GM10847 (cell line): ENCODE measurements around the gene ADCY5.

Experiments used
- POLR2A ChIP-seq: IDR thresholded peaks from 2 replicates; pipeline ENCODE4 v1.6.1; 2011; ENCODE audit not compliant: insufficient read length; ENCODE audit errors: extremely low read depth

The ADCY5 gene

GRCh38 chr3:123376451-123377242 is 72.2 kb downstream of the ADCY5 start:
- TF ChIP-seq POLR2A, result no peak

DNA sequence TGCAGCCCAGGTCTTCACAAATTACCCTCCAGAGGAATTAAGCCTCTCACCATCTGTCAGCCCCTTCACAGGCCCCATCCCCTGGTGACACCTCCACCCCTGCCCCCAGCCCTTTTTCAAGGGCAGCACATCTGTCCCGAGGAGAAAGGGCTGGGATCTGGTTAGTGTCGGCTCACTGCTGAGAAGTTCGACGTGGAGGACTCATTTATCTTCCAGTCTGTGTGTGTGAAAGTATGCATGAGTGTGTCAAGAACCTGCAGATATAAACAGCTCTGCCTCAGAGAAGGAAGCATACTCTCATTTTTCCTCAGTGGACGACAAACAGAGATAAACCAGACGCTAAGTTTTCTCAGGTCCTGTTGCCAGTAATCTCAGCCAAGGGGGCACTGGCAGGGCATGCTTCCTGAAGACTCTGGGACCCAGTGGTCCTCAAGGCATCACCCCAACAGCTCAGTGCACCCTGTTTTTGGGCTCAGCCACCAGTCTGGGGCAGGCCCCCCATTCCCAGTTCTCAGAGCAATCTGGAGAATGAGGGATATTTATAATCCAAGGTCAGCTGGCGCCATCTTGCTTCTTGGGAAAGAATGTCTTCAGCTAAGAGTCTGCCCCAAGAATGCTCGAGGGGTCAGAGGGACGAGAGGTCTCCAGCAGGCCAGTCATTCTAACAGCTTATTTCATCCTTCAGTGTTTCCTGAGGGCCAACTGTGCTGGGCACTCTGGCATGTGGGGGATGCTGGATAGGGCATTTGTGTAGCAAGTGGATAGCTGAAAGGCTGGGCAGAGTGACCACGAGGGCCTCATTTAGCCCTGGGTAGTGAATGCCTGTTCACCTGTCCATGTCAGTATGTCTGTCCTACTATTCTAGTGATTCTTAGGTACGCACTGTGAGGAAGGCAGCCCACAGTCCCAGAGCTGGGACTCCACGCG is 73.6 kb downstream of the ADCY5 start:
- TF ChIP-seq POLR2A, result no peak

DNA sequence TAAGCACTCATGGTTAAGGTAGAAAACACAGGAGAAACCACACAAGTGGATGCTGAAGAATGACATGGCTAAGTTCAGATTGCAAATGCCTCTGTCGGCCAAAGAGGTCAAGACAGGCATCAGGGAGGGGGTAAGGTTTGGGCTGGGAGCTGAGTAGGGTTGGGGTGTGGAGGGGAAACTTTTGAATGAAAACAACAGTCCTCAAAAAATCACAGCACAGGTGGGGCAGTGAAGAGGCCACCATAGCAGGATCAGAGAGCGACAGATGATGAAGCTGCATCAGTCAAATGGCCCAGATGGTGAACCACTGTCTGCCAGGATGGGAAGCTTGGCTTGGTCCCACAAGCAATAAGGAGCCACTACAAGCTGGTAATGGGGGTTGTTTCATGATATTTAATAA is 74.9 kb downstream of the ADCY5 start:
- TF ChIP-seq POLR2A, result no peak

- TF ChIP-seq POLR2A, result no peak
Observed at GRCh38 chr3:123373474-123373987, 75.4 kb downstream of the ADCY5 start.

DNA sequence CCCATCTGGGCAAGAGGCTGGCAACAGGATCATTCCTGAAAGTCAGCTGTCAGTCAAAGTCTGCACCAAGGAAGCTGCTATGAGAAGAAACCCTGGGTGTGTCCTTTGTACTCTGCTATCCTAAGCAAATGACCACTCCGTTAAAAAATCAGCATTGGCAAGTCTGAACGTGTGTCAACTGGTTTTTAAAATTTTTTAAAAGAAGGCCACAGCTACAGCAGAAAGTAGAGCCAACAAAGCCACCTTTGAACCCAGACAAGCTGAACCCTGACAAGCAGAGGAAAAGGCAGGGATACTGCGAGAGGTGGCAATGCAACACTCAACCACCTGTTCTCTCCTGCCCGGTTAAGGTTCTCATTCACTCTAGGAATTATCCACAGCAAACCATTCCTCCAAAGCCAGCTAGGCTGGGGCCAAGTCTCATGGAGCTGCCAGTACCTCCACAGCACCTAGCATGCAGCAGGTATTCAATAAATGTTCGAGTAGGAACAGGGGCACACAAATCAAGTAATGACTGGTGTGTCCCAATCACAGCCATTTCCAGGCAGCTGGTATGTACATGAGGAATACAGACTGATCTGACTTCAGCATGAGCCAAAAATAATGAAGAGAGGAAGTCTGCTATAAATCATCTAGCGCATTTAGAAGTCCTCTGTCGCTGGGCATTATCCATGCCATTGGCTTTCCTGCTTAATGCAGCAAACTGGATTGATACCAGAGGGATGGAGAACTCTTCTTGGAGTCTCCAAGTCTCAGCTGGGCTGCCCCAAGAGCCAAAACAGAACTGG is 76.0 kb downstream of the ADCY5 start:
- no peak for TF ChIP-seq POLR2A

DNA sequence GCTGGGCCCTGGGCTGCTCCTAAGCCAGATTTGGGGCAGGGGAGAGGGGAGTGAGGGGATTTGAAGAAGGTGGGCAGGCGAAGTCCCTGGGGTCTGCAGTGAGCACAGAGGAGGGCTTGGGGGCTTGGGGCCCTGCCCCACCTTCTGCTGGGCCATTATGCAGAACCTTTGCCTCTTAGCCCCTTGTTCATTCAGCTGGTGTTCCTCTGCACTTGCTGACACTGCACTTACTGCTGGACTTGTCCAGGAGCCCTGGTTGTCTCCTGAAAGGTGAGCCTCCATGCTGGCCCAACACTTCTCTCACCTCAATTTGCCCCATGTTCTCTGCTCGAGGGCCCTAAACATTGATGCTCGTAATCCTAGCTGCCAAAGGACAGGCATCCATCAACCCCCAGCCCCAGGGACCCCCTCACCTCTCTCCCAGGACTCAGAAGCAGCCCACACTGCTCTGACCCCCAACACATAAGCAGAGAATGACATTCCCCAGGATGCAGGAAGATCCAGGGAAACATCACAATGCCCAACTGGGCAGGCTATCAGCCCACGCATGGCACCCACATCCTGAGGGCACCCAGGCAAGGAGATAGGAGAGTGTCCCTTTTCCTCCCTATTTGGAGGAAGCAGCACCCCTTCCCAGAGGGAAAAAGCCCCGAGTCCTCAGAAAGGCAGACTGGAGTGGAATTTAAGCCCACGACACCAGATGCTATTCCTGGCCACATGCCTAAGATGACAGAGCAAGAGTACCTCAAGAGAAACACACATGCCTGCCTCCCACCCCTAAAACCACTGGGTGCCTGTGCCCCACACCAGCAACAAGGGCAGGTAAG is 76.8 kb downstream of the ADCY5 start:
- no peak for TF ChIP-seq POLR2A

DNA sequence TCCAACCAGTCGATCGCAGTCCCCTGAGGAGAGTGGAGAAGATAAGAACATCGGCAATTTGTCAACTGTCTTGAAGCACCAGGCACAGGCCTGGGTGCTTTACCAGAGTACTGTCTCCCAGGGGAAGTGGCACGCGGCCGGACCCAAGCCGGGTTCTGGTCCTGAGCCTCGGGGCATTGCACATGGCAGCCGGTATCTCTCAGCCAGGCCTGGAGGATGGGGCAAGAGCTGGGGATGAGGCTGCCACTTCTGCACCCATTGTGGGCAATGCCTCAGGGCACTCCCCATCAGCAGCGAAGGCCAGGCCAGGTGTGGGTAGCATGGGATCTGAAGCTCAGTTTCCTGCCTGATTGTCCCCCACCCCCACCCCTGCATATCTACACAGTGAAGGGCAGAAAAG is 77.5 kb downstream of the ADCY5 start:
- no peak for TF ChIP-seq POLR2A

- TF ChIP-seq POLR2A, result no peak
Observed at GRCh38 chr3:123370819-123371218, 78.1 kb downstream of the ADCY5 start.

DNA sequence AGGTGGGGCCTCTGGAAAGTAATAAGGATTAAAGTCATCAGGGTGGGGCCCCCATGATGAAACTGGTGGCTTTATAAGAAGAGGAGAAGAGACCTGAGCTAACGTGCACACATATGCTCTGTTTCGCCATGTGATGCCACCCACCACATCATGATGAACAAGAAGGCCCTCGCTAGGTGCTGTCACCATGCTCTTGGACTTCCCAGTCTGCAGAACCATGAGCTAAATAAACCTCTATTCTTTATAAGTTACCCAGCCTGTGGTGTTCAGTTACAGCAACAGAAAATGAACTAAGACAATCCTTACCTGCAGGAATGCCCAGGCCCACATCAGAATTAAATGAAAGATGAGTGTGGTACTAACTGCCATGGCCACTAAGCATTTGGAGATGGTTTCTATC is 79.8 kb downstream of the ADCY5 start:
- TF ChIP-seq POLR2A, result no peak

DNA sequence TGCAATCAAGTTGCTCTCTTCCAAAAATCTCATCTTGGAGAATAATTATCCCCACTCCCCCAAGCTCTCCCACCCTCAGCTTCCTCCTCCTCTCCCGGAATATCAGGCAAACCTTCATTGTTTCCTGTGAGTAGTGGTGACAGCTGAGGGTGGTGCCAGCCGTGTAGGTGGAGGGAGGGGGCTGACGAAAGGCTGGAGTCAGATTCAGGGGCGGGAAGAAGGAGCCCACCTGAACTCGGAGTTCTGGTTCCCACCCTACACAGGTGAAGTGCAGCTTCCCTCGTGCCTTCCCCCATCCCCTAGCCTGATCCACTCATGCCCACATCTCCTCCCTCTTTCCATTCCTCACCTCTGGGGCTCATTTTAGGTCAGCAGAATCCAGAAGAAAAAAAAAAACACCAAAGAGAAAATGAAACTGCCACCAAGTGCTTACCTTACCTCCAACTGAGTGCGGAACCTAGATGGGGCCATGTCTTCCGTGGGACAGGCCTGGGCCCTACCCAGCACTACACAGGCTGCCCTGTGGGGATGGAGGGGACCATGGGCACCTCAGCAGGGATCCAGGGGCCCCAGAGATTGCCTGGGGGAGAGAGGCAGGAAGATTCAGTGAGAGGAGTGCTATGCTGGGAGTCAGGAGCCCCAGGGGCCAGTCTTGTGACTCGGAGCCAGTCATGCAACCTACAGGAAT is 81.3 kb downstream of the ADCY5 start:
- no peak for TF ChIP-seq POLR2A

DNA sequence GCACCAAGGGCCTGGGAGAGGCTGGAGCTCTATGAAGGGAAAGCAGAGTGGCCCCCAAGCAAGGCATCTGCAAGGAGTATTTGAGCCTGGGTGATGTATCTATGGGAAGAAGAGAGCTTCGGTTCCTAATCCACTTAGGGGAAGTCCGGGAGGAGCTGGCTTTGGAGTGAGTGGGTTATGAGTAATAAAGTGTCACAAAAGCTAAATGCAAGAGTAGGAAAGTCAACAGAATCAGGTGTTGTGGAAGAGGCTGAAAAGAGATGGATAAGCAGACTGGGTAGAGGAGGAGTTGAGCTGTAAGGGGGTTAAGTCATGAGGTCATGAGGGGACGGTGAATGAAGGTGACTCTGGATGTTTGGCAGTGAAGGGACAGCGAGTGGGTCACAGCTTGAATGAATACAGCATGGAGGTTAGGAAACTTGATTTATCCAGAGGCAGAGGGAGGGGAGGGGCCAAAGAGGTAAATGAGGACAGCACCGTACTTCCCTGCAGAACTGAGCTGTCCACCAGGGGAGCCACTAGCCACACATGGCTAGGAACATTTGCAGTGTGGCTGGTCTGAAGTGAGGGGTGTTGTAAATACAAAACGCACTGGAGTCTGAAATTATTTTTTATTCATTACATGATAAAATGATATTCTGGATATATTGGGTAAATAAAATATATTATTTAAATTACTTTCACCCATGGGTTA is 83.3 kb downstream of the ADCY5 start:
- no peak for TF ChIP-seq POLR2A

DNA sequence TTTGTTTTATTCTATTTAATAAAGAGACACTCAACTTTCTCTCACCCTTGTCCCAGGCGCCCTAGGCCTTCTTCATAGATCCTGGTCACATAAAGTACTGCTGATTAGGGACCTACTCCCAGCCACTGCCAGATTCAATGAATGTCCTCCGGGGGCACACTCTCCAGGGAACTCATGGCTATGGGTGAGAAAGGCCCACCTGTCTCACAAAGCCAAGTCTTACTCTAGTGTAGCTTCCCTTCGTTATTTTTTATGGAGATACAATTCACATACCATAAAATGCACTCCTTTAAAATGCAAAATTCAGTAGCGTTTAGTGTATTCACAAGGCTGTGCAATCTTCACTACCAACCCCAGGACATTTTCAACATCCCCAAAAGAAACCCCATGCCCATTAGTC is 87.8 kb downstream of the ADCY5 start:
- TF ChIP-seq POLR2A, result no peak

DNA sequence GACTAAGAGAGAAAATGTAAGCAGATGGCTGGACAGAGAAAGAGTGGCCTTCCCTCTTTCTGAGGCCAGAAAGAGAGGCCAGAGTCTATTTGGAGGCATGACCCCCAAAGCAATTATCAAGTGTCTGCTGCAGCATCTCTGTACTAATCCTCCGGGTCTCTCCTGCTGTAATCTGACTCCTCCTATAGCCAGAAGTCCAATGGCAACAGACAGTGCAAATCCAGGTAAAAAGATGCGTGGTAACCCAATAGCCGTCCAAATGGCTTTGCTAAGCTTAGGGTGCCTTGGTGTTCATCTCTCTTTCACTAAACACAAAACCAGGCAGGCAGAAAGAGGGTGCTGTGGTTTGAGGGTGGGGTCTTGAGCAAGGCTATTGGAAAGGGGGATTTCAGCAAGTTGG is 91.6 kb downstream of the ADCY5 start:
- TF ChIP-seq POLR2A, result no peak

DNA sequence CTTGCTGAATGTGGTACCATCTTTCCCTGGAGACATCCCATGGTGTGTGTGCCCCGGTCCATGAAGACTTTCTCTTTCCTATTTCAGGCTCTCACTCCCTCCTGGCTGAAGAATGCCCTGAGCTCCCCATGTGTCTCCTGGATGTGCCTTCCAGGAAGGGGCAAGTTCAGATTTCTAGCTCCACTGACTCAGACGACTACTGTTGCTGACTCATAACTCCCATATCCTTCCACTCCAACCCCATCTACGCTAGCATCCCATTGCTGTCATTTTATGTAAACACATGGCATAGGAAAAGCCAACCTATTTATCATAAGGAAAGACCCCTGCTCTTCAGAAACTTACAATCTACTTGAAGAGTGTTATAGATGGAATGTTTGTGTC is 95.0 kb downstream of the ADCY5 start:
- no peak for TF ChIP-seq POLR2A
